H9 (cell line): ENCODE results near the gene TGM5. TPM values are rescaled to one million over a fixed set of nuclear protein-coding genes. Genes with fewer than 3 reads are reported as not detected.

Experiments used
- DNase-seq: peaks from one replicate; pipeline ENCODE4 v3.0.0-alpha.2; 2017
- H2AFZ ChIP-seq: one replicate; pipeline ENCODE4 v1.6.1; 2013; ENCODE audit warnings: mild to moderate bottlenecking, low read length, control low read depth, moderate library complexity
- H2AK5ac ChIP-seq: 2 replicates; pipeline ENCODE4 v1.6.1; 2013; ENCODE audit warnings: low read length, control low read depth, mixed read lengths; ENCODE audit not compliant: insufficient read length
- H2BK120ac ChIP-seq: one replicate; pipeline ENCODE4 v1.6.1; 2013; ENCODE audit warnings: low read depth, mild to moderate bottlenecking, low read length, control low read depth, inconsistent platforms; ENCODE audit not compliant: poor library complexity, severe bottlenecking
- H2BK12ac ChIP-seq: 2 replicates; pipeline ENCODE4 v1.6.1; 2013; ENCODE audit warnings: low read length, control low read depth, mixed read lengths, low read depth; ENCODE audit not compliant: insufficient read length
- H2BK15ac ChIP-seq: 2 replicates; pipeline ENCODE4 v1.6.1; 2013; ENCODE audit warnings: low read depth, low read length, control low read depth
- H2BK20ac ChIP-seq: one replicate; pipeline ENCODE4 v1.6.1; 2013; ENCODE audit warnings: low read depth, mild to moderate bottlenecking, low read length, control low read depth, inconsistent platforms; ENCODE audit not compliant: poor library complexity, severe bottlenecking
- H2BK5ac ChIP-seq: 2 replicates; pipeline ENCODE4 v1.6.1; 2013; ENCODE audit warnings: low read length, control low read depth, mixed read lengths; ENCODE audit not compliant: insufficient read length
- H3K14ac ChIP-seq: 2 replicates; pipeline ENCODE4 v1.6.1; 2013; ENCODE audit warnings: low read length, control low read depth; ENCODE audit not compliant: insufficient read depth
- H3K18ac ChIP-seq: 2 replicates; pipeline ENCODE4 v1.6.1; 2013; ENCODE audit warnings: low read depth, mild to moderate bottlenecking, mixed read lengths, low read length, control low read depth; ENCODE audit not compliant: insufficient read length
- H3K23ac ChIP-seq: 2 replicates; pipeline ENCODE4 v1.6.1; 2013; ENCODE audit warnings: low read length, control low read depth, mixed read lengths, low read depth; ENCODE audit not compliant: insufficient read length
- H3K23me2 ChIP-seq: 2 replicates; pipeline ENCODE4 v1.6.1; 2013; ENCODE audit warnings: low read depth, mild to moderate bottlenecking, mixed read lengths, low read length, control low read depth; ENCODE audit not compliant: insufficient read length, poor library complexity, severe bottlenecking
- H3K27ac ChIP-seq: 2 replicates; pipeline ENCODE4 v1.5.1; 2013; ENCODE audit warnings: low read length, control low read depth, mixed read lengths, low read depth; ENCODE audit not compliant: insufficient read length
- H3K27me3 ChIP-seq: 2 replicates; pipeline ENCODE4 v1.6.1; 2013; ENCODE audit warnings: low read length, control low read depth, inconsistent platforms; ENCODE audit not compliant: insufficient read depth
- H3K4ac ChIP-seq: 2 replicates; pipeline ENCODE4 v1.6.1; 2013; ENCODE audit warnings: low read depth, mild to moderate bottlenecking, control low read depth, inconsistent platforms, low read length, moderate library complexity
- H3K4me1 ChIP-seq: 2 replicates; pipeline ENCODE4 v1.6.1; 2013; ENCODE audit warnings: low read length, control low read depth, inconsistent platforms; ENCODE audit not compliant: insufficient read depth
- H3K4me2 ChIP-seq: 2 replicates; pipeline ENCODE4 v1.6.1; 2013; ENCODE audit warnings: low read length, control low read depth, mixed read lengths; ENCODE audit not compliant: insufficient read length, insufficient read depth
- H3K56ac ChIP-seq: 2 replicates; pipeline ENCODE4 v1.6.1; 2013; ENCODE audit warnings: low read depth, mild to moderate bottlenecking, mixed read lengths, low read length, control low read depth; ENCODE audit not compliant: insufficient read length
- H3K79me1 ChIP-seq: 2 replicates; pipeline ENCODE4 v1.6.1; 2013; ENCODE audit warnings: low read depth, mild to moderate bottlenecking, moderate library complexity, low read length, control low read depth, inconsistent platforms; ENCODE audit not compliant: insufficient read depth, poor library complexity, severe bottlenecking
- H3K79me2 ChIP-seq: 2 replicates; pipeline ENCODE4 v1.6.1; 2013; ENCODE audit warnings: low read length, control low read depth, inconsistent platforms; ENCODE audit not compliant: insufficient read depth
- H3K9ac ChIP-seq: 2 replicates; pipeline ENCODE4 v1.6.1; 2013; ENCODE audit warnings: low read length, control low read depth, mixed read lengths; ENCODE audit not compliant: insufficient read length; ENCODE audit errors: extremely low read depth
- H3K9me3 ChIP-seq: one replicate; pipeline ENCODE4 v1.6.1; 2013; ENCODE audit warnings: low read depth, low read length, inconsistent platforms; ENCODE audit not compliant: control insufficient read depth
- H3T11ph ChIP-seq: one replicate; pipeline ENCODE4 v1.6.1; 2013; ENCODE audit warnings: mild to moderate bottlenecking, low read length, control low read depth, inconsistent platforms
- H4K20me1 ChIP-seq: one replicate; pipeline ENCODE4 v1.6.1; 2013; ENCODE audit not compliant: control insufficient read depth, insufficient read length, insufficient read depth
- H4K5ac ChIP-seq: 2 replicates; pipeline ENCODE4 v1.6.1; 2013; ENCODE audit warnings: low read depth, mild to moderate bottlenecking, mixed read lengths, low read length, control low read depth; ENCODE audit not compliant: insufficient read length
- H4K8ac ChIP-seq: replicated peaks from 2 replicates; pipeline ENCODE4 v1.6.1; 2013; ENCODE audit warnings: low read length, control low read depth, mixed read lengths, low read depth; ENCODE audit not compliant: insufficient read length
- H4K91ac ChIP-seq: 2 replicates; pipeline ENCODE4 v1.6.1; 2013; ENCODE audit warnings: low read depth, mild to moderate bottlenecking, moderate library complexity, mixed read lengths, low read length, control low read depth; ENCODE audit not compliant: insufficient read length
- H3K27ac Mint-ChIP-seq, 3 experiments: 2 replicates in 2 of 3; 3 replicates in 1 of 3; pipeline ENCODE4 v1.8.0; 2020 to 2021; ENCODE audit warnings: mixed read lengths in 3 of 3, mild to moderate bottlenecking in 1 of 3, moderate library complexity in 1 of 3
- H3K27me3 Mint-ChIP-seq: 2 replicates; pipeline ENCODE4 v1.8.0; 2021; ENCODE audit warnings: low read depth, mild to moderate bottlenecking, moderate library complexity, mixed read lengths
- H3K36me3 Mint-ChIP-seq, 3 experiments: 2 replicates in 2 of 3; 3 replicates in 1 of 3; pipeline ENCODE4 v1.8.0; 2020 to 2021; ENCODE audit warnings: low read depth in 3 of 3, mixed read lengths in 3 of 3; ENCODE audit not compliant: insufficient read depth in 1 of 3
- H3K4me1 Mint-ChIP-seq, 2 experiments: 2 replicates each; pipeline ENCODE4 v1.8.0; 2020; ENCODE audit warnings: mixed read lengths in 2 of 2
- H3K4me3 Mint-ChIP-seq, 2 experiments: 2 replicates in 1 of 2; 3 replicates in 1 of 2; pipeline ENCODE4 v1.8.0; 2020 to 2021; ENCODE audit warnings: mild to moderate bottlenecking in 2 of 2, mixed read lengths in 2 of 2, moderate library complexity in 1 of 2
- H3K9me3 Mint-ChIP-seq, 2 experiments: 2 replicates in 1 of 2; 3 replicates in 1 of 2; pipeline ENCODE4 v1.8.0; 2020; ENCODE audit warnings: mild to moderate bottlenecking in 2 of 2, mixed read lengths in 2 of 2, moderate library complexity in 1 of 2
- WGBS: extraction: QIAGEN DNeasy Blood & Tissue Kit; methylation state at CpG from one replicate; pipeline ENCODE4 v1.1.7; 2013; ENCODE audit warnings: missing lambda C conversion rate, low lambda C conversion rate, mixed read lengths; ENCODE audit not compliant: insufficient read length; ENCODE audit errors: extremely low coverage; 5-methylcytosine and 5-hydroxymethylcytosine counted together
- total RNA-seq: library from RNA; stranded (reverse); gene quantifications from 2 replicates; pipeline ENCODE4 v1.2.1, GENCODE V29; 2021
- TF ChIP-seq, protein P1 (sequence below): fragments of 200-600 bp; sonication (generic); conservative IDR thresholded peaks from 3 replicates; pipeline ENCODE4 v1.8.0; 2021; ENCODE audit warnings: antibody characterized with exemption, mild to moderate bottlenecking

TGM5 gene
- total RNA-seq, 1 experiment from 2014 or later = not detected

DNA sequence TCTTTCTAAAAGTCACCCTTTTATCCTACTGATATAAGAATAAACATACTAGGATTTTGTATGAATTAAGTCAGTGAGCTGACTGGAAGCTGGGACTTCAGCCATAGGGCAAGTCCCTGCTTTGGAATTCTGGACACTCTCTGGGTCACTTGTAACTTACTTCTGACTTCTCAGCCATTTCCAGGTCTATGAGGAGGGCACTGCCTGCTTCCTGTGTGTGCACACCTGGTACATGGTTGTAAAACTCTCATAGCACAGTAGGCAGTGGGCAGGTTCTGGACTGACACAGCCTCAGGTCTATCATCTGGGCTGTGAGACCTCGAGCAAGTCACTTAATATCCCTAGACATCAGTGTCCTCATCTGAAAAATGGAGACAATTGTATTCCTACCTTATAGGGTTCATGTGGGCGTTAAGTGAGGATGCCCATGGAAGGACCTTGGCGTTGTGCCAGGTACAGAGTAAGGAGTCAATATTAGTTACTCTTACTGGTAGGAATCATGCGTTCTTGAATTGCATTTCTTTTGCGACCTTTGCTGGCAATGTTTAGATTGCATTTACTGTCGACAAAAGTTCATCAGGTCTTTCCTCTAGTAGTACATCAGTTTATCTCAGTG, 27.5 kb upstream of the TGM5 start:
- Histone ChIP-seq H3K56ac (no peak overlapping the region), H3K23ac (no peak overlapping the region), H2AFZ (no peak overlapping the region), H2BK12ac (no peak overlapping the region), H4K20me1 (no peaks in the 10 kb centered on the region), H3K27me3 (no peaks in the 10 kb centered on the region; the same call in 1 of the 2 replicates), H3K4ac (no peak overlapping the region), H4K8ac (no peak overlapping the region), H3K79me2 (no peaks in the 10 kb centered on the region), H3K27ac (no peak overlapping the region), H3K79me1 (no peaks in the 10 kb centered on the region), H3K4me2 (no peak overlapping the region), H2AK5ac (no peak overlapping the region), H3K9ac (no peak overlapping the region), H2BK120ac (no peak overlapping the region), H2BK20ac (no peak overlapping the region), H2BK15ac (no peak overlapping the region), H3T11ph (no peak overlapping the region), H3K9me3 (no peaks in the 10 kb centered on the region), H3K18ac (no peak overlapping the region), H3K23me2 (no peaks in the 10 kb centered on the region), H2BK5ac (no peak overlapping the region), H3K4me1 (no peaks in the 10 kb centered on the region; the same call in 1 of the 2 replicates), H4K91ac (no peak overlapping the region), H4K5ac (no peak overlapping the region), H3K14ac (no peak overlapping the region)
- no peak for DNase-seq
- Mint-ChIP-seq H3K9me3 (no peaks in the 10 kb centered on the region; a peak in 2 of 5 replicates), H3K4me3 (no peak overlapping the region), H3K36me3 (no peaks in the 10 kb centered on the region), H3K27ac (no peak overlapping the region), H3K27me3 (peaks cover 18% of the 10 kb centered on the region), H3K4me1 (peaks cover 18 to 25% of the 10 kb centered on the region in 2 experiments)
- TF ChIP-seq, protein P1, sequence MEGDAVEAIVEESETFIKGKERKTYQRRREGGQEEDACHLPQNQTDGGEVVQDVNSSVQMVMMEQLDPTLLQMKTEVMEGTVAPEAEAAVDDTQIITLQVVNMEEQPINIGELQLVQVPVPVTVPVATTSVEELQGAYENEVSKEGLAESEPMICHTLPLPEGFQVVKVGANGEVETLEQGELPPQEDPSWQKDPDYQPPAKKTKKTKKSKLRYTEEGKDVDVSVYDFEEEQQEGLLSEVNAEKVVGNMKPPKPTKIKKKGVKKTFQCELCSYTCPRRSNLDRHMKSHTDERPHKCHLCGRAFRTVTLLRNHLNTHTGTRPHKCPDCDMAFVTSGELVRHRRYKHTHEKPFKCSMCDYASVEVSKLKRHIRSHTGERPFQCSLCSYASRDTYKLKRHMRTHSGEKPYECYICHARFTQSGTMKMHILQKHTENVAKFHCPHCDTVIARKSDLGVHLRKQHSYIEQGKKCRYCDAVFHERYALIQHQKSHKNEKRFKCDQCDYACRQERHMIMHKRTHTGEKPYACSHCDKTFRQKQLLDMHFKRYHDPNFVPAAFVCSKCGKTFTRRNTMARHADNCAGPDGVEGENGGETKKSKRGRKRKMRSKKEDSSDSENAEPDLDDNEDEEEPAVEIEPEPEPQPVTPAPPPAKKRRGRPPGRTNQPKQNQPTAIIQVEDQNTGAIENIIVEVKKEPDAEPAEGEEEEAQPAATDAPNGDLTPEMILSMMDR = no peak
- no CpG with 5 or more reads among the region's 6 CpGs for WGBS
